Measurements from ENCODE around the gene GALNT9. TPM values are rescaled to one million over a fixed set of nuclear protein-coding genes. Genes with fewer than 3 reads are reported as not detected.

Gene GALNT9
- total RNA-seq, 1 donor from 2014 or later: 1.6 TPM

- Mint-ChIP-seq H3K4me3 (no peak overlapping the region), H3K4me1 (ENCODE audit: unreplicated experiment) (peaks cover 5% of the 10 kb centered on the region), H3K9me3 (no peaks in the 10 kb centered on the region), H3K27me3 (peaks cover 28% of the 10 kb centered on the region), H3K36me3 (no peaks in the 10 kb centered on the region), H3K27ac (no peak overlapping the region)
- no peak for DNase-seq (ENCODE audit: extremely low spot score, unreplicated experiment)
- TF ChIP-seq, protein P1, sequence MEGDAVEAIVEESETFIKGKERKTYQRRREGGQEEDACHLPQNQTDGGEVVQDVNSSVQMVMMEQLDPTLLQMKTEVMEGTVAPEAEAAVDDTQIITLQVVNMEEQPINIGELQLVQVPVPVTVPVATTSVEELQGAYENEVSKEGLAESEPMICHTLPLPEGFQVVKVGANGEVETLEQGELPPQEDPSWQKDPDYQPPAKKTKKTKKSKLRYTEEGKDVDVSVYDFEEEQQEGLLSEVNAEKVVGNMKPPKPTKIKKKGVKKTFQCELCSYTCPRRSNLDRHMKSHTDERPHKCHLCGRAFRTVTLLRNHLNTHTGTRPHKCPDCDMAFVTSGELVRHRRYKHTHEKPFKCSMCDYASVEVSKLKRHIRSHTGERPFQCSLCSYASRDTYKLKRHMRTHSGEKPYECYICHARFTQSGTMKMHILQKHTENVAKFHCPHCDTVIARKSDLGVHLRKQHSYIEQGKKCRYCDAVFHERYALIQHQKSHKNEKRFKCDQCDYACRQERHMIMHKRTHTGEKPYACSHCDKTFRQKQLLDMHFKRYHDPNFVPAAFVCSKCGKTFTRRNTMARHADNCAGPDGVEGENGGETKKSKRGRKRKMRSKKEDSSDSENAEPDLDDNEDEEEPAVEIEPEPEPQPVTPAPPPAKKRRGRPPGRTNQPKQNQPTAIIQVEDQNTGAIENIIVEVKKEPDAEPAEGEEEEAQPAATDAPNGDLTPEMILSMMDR (conservative IDR thresholded peaks at IDR 0.05): no peak
Measured at GRCh38 chr12:132236129-132236929, 93.1 kb downstream of the GALNT9 start.

DNA sequence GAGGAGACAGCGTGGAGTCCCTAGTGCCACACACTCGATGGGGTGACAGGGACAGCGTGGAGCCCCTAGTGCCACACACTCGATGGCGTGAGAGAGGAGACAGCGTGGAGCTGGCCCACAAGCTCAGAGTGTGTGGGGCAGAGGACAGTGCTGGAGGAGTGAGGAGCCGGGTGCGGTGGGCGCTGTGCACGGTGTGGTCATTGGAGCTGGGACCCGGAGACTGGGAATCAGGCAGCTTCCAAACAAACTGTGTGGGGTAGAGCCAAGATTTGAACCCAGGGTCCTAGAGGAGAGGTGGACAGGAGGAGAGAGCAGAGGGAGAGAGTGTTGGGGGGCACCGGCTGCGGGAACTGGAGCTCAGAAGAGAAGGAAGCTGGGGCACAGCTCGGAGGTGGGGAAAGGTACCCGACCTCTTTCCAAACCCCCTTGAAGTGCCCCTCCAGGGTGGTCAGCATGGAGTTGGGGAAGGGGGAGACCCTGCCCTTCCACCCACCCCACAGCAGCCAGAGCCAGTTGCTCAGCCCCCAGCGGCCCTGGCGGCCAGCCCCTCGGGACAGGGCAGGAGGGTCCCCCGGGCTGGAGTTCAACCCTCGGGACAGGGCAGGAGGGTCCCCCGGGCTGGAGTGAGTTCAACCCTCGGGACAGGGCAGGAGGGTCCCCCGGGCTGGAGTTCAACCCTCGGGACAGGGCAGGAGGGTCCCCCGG is 94.1 kb downstream of the GALNT9 start:
- Mint-ChIP-seq H3K27ac (no peak overlapping the region), H3K36me3 (no peaks in the 10 kb centered on the region), H3K27me3 (peaks cover 32% of the 10 kb centered on the region), H3K4me3 (no peak overlapping the region), H3K9me3 (no peaks in the 10 kb centered on the region), H3K4me1 (ENCODE audit: unreplicated experiment) (peaks cover 5% of the 10 kb centered on the region)
- no peak for DNase-seq (ENCODE audit: extremely low spot score, unreplicated experiment)
- TF ChIP-seq, protein P1 (conservative IDR thresholded peaks at IDR 0.05): no peak

DNA sequence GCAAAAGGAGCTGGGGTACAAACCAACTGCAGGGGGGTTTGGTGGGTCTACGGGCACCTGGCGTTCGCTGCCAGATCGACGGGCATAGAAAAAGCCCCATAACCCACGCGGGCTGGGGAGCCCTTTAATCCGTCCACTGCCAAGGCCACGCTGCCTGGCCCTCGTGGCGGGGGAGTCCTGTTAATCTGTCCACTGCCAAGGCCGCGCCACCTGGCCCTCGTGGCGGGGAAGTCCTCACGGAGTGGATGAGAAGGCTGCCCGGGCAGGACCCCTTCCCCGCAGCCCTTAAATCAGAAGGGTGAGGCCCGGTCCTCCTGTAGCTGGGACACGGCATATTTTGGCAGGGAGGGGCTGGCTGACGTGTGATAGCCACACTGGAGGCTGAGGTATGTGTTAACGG is 99.0 kb downstream of the GALNT9 start:
- peaks cover 22% of the 10 kb centered on the region for H3K27me3 Mint-ChIP-seq

DNA sequence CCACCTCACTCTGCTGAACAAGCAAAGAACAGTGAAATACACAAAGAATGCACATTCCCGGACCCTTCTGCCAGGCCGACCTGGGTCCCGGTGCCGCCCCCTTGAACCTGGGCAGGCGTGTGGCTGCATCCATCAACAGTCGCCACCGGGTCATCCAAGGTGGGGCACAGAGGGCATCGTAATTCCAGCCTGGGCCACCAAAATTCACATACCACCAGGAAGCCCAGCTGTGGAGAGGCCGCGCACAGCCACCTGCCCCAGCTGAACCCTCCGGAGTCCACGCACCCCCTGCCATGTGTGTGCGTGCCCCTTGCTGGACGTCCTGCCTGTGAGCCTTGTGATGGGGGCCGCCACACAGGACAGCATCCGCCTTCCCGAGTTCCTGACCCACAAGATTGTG is 99.5 kb downstream of the GALNT9 start:
- no peaks in the 10 kb centered on the region for H3K4me1 Mint-ChIP-seq (ENCODE audit: unreplicated experiment)
- H3K36me3 Mint-ChIP-seq: no peaks in the 10 kb centered on the region
- H3K4me3 Mint-ChIP-seq: no peak overlapping the region
- no peak for DNase-seq (ENCODE audit: extremely low spot score, unreplicated experiment)
- H3K27me3 Mint-ChIP-seq: peaks cover 19% of the 10 kb centered on the region
- TF ChIP-seq, protein P1 (conservative IDR thresholded peaks at IDR 0.05): no peak
- no peak overlapping the region for H3K27ac Mint-ChIP-seq
- H3K9me3 Mint-ChIP-seq: no peaks in the 10 kb centered on the region

More for the DNA sequence above, 99.0 kb downstream of the GALNT9 start:
- TF ChIP-seq, protein P1 (conservative IDR thresholded peaks at IDR 0.05): no peak
- DNase-seq (ENCODE audit: extremely low spot score, unreplicated experiment): no peak
- Mint-ChIP-seq H3K9me3 (no peaks in the 10 kb centered on the region), H3K4me1 (ENCODE audit: unreplicated experiment) (no peaks in the 10 kb centered on the region), H3K36me3 (no peaks in the 10 kb centered on the region), H3K27ac (no peak overlapping the region), H3K4me3 (no peak overlapping the region)

- TF ChIP-seq, protein P1 (conservative IDR thresholded peaks at IDR 0.05): no peak
- Mint-ChIP-seq H3K27me3 (peaks cover 18% of the 10 kb centered on the region), H3K4me3 (no peak overlapping the region), H3K9me3 (no peaks in the 10 kb centered on the region), H3K27ac (no peak overlapping the region), H3K36me3 (no peaks in the 10 kb centered on the region), H3K4me1 (ENCODE audit: unreplicated experiment) (no peaks in the 10 kb centered on the region)
- DNase-seq (ENCODE audit: extremely low spot score, unreplicated experiment): no peak
Measured at GRCh38 chr12:132229193-132229760, 100.1 kb downstream of the GALNT9 start.
